HL-60 (cell line): ENCODE measurements around the gene REC114.
"Not testable (repeated sequence)": the region's sequence is repeated elsewhere in the genome, so short reads cannot be mapped to it uniquely, and the experiment has no call there.

Experiments used
- DNase-seq, 2 experiments: peaks; one replicate each; pipeline ENCODE4 v3.0.0-alpha.2; 2010 to 2020; ENCODE audit warnings: low read depth in 1 of 2, low spot score in 1 of 2
- H3K27ac ChIP-seq: fragments of 250-450 bp; sonication (Bioruptor Pico); replicated peaks from 2 replicates; pipeline ENCODE4 v1.5.1; 2020; ENCODE audit warnings: mild to moderate bottlenecking, moderate library complexity
- H3K27me3 ChIP-seq: fragments of 250-450 bp; sonication (Bioruptor Pico); 2 replicates; pipeline ENCODE4 v1.5.1; 2021; ENCODE audit warnings: mild to moderate bottlenecking, moderate library complexity; ENCODE audit not compliant: insufficient read depth, poor library complexity, severe bottlenecking
- H3K4me3 ChIP-seq: replicated peaks from 2 replicates; pipeline ENCODE4 v1.5.1; 2011; ENCODE audit warnings: mild to moderate bottlenecking, control low read depth, low read length; ENCODE audit not compliant: insufficient read depth
- CTCF ChIP-seq: IDR thresholded peaks from one replicate; pipeline ENCODE4 v1.5.1; 2011; ENCODE audit warnings: low read length, control low read depth, inconsistent platforms; ENCODE audit not compliant: insufficient read depth
- GABPA ChIP-seq: IDR thresholded peaks from 2 replicates; pipeline ENCODE4 v1.6.1; 2012; ENCODE audit warnings: low read depth
- POLR2AphosphoS5 ChIP-seq: IDR thresholded peaks from 2 replicates; pipeline ENCODE4 v1.6.1; 2012; ENCODE audit warnings: low read depth
- REST ChIP-seq: IDR thresholded peaks from 2 replicates; pipeline ENCODE4 v1.6.1; 2012; ENCODE audit warnings: low read depth; ENCODE audit not compliant: insufficient replicate concordance
- SPI1 ChIP-seq: IDR thresholded peaks from 2 replicates; pipeline ENCODE4 v1.6.1; 2012; ENCODE audit warnings: low read depth, mild to moderate bottlenecking, borderline replicate concordance

REC114 gene

DNA sequence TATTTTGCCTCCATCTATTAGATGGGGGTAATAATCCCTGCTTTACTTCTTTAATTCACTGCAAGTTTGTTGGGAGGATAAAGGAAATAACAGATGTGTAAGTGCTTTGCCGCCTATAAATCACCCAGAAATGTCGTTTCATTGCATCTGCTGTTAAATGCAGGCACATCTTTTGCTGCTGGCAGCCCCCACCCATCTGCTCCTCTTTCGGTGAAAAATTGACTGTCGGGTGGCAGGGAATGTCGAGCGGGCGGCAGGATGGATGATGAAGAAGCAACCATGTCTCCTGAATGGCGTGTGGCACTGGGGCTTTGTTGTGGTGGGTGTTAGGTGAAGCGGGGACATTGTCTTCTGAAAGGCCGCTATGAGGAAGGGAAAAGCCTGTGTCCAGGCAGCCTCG is 543 bp upstream of the REC114 start:
- TF ChIP-seq REST: no peak
- TF ChIP-seq CTCF: no peak
- TF ChIP-seq SPI1: no peak
- TF ChIP-seq GABPA: no peak
- TF ChIP-seq POLR2AphosphoS5: no peak
- no peak for DNase-seq
- peaks cover 15% of the 10 kb centered on the region for H3K27me3 ChIP-seq
- H3K4me3 ChIP-seq: no peak overlapping the region
- no peak overlapping the region for H3K27ac ChIP-seq

DNA sequence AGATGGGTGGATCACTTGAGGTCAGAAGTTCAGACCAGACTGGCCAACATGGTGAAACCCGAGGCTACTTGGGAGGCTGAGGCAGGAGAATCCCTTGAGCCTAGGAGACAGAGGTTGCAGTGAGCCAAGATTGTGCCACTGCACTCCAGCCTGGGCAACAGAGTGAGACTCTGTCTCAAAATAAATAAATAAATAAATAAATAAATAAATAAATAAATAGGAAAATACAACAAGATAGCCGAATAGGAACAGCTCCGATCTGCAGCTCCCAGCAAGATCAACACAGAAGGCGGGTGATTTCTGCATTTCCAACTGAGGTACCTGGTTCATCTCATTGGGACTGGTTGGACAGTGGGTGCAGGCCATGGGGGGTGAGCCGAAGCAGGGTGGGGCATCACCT is 4.5 kb downstream of the REC114 start:
- not testable (repeated sequence) for DNase-seq, H3K27ac ChIP-seq, H3K4me3 ChIP-seq

GRCh38 chr15:73448158-73448758 is 5.3 kb downstream of the REC114 start:
- not testable (repeated sequence) for DNase-seq, H3K27ac ChIP-seq, H3K4me3 ChIP-seq
- H3K27me3 ChIP-seq: peaks cover 20% of the 10 kb centered on the region

More for the DNA sequence above, 4.5 kb downstream of the REC114 start:
- H3K27me3 ChIP-seq: peaks cover 20% of the 10 kb centered on the region

DNA sequence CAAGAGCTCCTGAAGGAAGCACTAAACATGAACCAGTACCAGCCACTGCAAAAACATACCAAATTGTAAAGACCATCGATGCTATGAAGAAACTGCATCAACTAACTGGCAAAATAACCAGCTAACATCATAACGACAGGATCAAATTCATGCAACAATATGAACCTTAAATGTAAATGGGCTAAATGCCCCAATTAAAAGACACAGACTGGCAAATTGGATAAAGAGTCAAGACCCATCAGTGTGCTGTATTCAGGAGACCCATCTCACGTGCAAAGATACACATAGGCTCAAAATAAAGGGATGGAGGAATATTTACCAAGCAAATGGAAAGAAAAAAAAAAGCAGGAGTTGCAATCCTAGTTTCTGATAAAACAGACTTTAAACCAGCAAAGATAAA is 7.0 kb downstream of the REC114 start:
- not testable (repeated sequence) for DNase-seq, H3K4me3 ChIP-seq, H3K27ac ChIP-seq
- peaks cover 15% of the 10 kb centered on the region for H3K27me3 ChIP-seq

DNA sequence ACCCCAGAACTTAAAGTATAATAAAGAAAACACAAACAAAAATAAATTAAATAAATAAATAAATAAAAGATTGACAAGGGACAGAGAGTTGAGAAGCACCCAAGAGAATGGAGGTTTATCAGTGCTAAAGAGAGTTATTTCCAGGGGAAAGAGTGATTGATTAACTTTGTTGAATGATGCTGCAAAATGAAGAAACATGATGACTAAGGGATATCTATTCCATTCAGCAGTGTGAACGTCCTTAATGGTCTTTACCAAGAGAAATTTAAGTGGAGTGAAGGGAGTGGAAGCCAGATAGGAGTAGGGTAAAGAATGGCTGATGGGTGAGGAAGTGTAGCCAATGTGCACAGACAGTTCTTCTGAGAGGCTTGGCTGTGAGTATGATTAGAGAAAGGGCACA is 11.1 kb downstream of the REC114 start:
- Histone ChIP-seq H3K4me3 (no peak overlapping the region), H3K27ac (no peak overlapping the region), H3K27me3 (peaks cover 12% of the 10 kb centered on the region)
- TF ChIP-seq GABPA (no peak), CTCF (no peak), POLR2AphosphoS5 (no peak), REST (no peak), SPI1 (no peak)
- no peak for DNase-seq
